ENCODE measurements around the gene ASF1B.

GRCh38 chr19:14111486-14111885, 24.9 kb downstream of the ASF1B start:
- TF ChIP-seq CTCF (conservative IDR thresholded peaks at IDR 0.05 in 1 of 2, IDR thresholded peaks at IDR 0.05 in 1 of 2; ENCODE audit: low read depth in 1 of 2, low read length in 2 of 2) (no peak), EZH2 (IDR thresholded peaks at IDR 0.05; ENCODE audit: low read length, missing control alignments) (no peak)

Data from fibroblast of lung (primary cell).